Lower leg skin (tissue), 4 donors: ENCODE data around the gene CAPZA1. TPM values are rescaled to one million over a fixed set of nuclear protein-coding genes. Genes with fewer than 3 reads are reported as not detected.

ENCODE experiments used
- DNase-seq, 2 donors: peaks; one replicate each; pipeline ENCODE4 v3.0.0-alpha.2; 2019; ENCODE audit warnings: low spot score in 2 of 2
- H3K4me3 ChIP-seq: fragments of 200-600 bp; sonication (generic); 2 replicates; pipeline ENCODE4 v1.5.1; 2017; ENCODE audit warnings: mild to moderate bottlenecking, low read depth; ENCODE audit not compliant: poor library complexity, severe bottlenecking
- CTCF ChIP-seq, 3 donors: fragments of 450-650 bp; IDR thresholded peaks; one replicate each; pipeline ENCODE4 v1.5.1; 2016; ENCODE audit warnings: antibody characterized with exemption in 3 of 3, mild to moderate bottlenecking in 3 of 3, moderate library complexity in 2 of 3
- POLR2A ChIP-seq, 2 donors: fragments of 450-650 bp; IDR thresholded peaks; one replicate each; pipeline ENCODE4 v1.6.1; 2016 to 2017; ENCODE audit warnings: antibody characterized with exemption in 2 of 2, mild to moderate bottlenecking in 1 of 2, moderate library complexity in 1 of 2
- WGBS, 2 donors: methylation state at CpG; one replicate each; pipeline ENCODE4 v1.1.5; 2018; 5-methylcytosine and 5-hydroxymethylcytosine counted together
- intact Hi-C: fragments of 100-400 bp; cut with DNase I; formaldehyde crosslinking; loops from one replicate; pipeline ENCODE4 v1.15.0; 2023; ENCODE audit warnings: low total_unique reads
- total RNA-seq, 4 donors: library from RNA; depleted of rRNA; stranded (reverse); fragments of >200 nt; gene quantifications; one replicate each; pipeline ENCODE4 v1.1.0, GENCODE V29; 2016

Gene CAPZA1
- total RNA-seq, 4 donors from 2014 or later = 110 to 170 (median 144) TPM

DNA sequence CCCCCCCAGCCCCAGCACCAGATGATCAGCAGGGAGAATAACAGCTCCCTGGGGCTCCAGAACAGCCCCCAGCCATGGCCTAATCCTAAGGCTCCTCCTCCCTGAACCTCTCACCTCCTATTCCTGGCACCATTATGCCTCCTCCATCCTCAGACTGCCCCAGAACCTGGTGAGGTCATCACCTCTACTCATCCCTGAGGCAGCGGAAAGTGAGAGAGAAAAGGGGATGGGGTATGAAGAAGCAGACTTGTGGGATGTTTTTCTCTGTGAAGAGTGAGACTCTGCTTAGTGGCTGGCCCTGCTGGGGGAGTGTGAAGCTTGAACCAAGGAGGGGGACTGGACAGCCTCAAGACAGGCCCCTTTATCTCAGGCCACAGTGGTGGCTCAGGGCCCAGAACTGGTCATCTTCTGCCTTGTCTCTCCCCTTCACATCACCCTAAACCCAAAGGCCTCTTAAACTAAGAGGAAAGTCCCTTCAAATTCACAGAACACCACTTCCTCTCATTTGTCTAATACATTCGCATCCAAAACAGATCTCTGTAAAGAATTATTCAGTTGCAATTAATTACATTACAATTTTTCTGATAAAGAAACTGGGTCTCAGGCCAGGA, 97.7 kb downstream of the CAPZA1 start:
- intact Hi-C loops = no loop called here
- no peak for TF ChIP-seq CTCF (IDR thresholded peaks at IDR 0.05)
- no peak for TF ChIP-seq POLR2A (IDR thresholded peaks at IDR 0.05)
- no peak overlapping the region for H3K4me3 ChIP-seq
- WGBS, 2 donors = 91 to 96% methylated on average over 2 of the region's 2 CpGs
- DNase-seq = no peak

GRCh38 chr1:112718691-112719418, 99.2 kb downstream of the CAPZA1 start:
- TF ChIP-seq POLR2A (IDR thresholded peaks at IDR 0.05) (no peak), CTCF (IDR thresholded peaks at IDR 0.05) (no peak)
- no peak overlapping the region for H3K4me3 ChIP-seq
- 14 to 27% methylated on average over 18 to 22 of the region's 44 CpGs for WGBS, 2 donors
- peak in 1 of 2 donors; percentile 95 for DNase-seq
- intact Hi-C loops = loop anchor here (2.0 kb wide), 1 partner anchor 84 kb away; no protein-coding TSS in a partner anchor

DNA sequence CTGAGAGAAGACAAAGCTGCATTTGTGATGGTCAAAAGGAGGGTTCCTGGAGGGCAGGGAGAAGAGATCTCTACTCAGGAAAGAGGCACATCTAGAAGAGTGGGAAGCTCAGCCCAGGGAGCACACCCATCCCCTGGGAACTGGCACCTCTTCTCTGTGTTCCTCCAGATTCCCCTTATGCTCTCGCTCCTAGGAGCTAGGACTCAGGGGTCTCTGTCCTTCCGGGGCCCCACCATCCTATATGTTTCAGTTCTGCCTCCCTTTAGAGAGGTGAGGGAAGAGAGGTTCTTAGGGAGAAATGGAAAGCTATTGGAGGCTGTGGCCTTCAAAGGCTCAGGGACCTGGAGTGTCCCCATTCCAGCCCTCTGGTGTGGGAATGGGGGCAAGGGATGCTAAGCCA, 100.1 kb downstream of the CAPZA1 start:
- no peak overlapping the region for H3K4me3 ChIP-seq
- no peak for DNase-seq
- intact Hi-C loops = loop anchor here (2.0 kb wide), 1 partner anchor 83 kb away; no protein-coding TSS in a partner anchor
- WGBS, 2 donors = 89 to 91% methylated on average over 2 of the region's 2 CpGs
- TF ChIP-seq CTCF (IDR thresholded peaks at IDR 0.05) (no peak), POLR2A (IDR thresholded peaks at IDR 0.05) (no peak)

GRCh38 chr1:112720800-112721199, 101.2 kb downstream of the CAPZA1 start:
- WGBS, 2 donors = 63 to 75% methylated on average over 3 of the region's 3 CpGs
- TF ChIP-seq CTCF (IDR thresholded peaks at IDR 0.05) (no peak), POLR2A (IDR thresholded peaks at IDR 0.05) (no peak)
- DNase-seq = no peak
- no peak overlapping the region for H3K4me3 ChIP-seq
- intact Hi-C loops = no loop called here

Other genes with a start within 250 kb of the CAPZA1 start
- 10 to 100 TPM; 53.5 to 66.6 (median 59.6) TPM for gene CTTNBP2NL, start 223.6 kb upstream of the CAPZA1 start, total RNA-seq
- 10 to 100 TPM; 20.2 to 37.7 (median 23.4) TPM for gene WNT2B, start 110.9 kb upstream of the CAPZA1 start, total RNA-seq
- 10 to 100 TPM; 13.8 to 25.2 (median 24.4) TPM for gene ST7L, start 691 bp upstream of the CAPZA1 start, total RNA-seq
- gene MOV10, start 54.8 kb downstream of the CAPZA1 start, total RNA-seq = 100 to 1,000 TPM in 1 of 4 donors, 10 to 100 TPM in 3; 46.2 to 105 (median 56.8) TPM
- 100 to 1,000 TPM; 133 to 214 (median 184) TPM for gene RHOC, start 87.3 kb downstream of the CAPZA1 start, total RNA-seq
- gene PPM1J, start 95.5 kb downstream of the CAPZA1 start, total RNA-seq = 10 to 100 TPM; 11.9 to 16.5 (median 13.9) TPM